ENCODE measurements around the gene ATP6V0A4.

ATP6V0A4 gene

DNA sequence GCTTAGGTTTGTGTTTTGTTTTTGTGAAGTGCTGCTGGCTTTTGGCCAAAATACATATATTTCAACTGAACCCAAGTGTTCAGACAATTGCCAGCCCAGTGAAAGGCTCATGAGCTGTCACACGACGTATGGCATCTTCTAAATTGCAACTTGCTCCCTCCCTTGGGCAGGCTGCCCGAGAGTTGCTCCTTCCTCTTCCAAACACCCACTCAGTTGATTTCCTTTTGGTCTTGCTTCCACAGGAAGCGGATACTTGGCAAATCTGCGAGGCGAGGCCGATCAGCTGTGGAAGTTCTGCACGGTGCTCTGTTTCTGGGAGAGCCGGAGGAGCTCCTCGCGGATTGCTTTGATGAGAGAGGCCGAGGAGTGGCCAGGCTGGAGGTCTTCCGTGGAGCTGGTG is 39.6 kb upstream of the ATP6V0A4 start:
- no peak overlapping the region for H4K8ac ChIP-seq (ENCODE audit: low read depth, low read length)
- H3K23ac ChIP-seq (ENCODE audit: low read length): no peak overlapping the region
- H3K4me1 ChIP-seq (ENCODE audit: control insufficient read depth, low read depth, low read length): no peaks in the 10 kb centered on the region
- no peak overlapping the region for H3K56ac ChIP-seq (ENCODE audit: low read length)
- H3K36me3 ChIP-seq (ENCODE audit: control insufficient read depth, insufficient read depth, low read length): no peaks in the 10 kb centered on the region
- H3K27me3 ChIP-seq (ENCODE audit: insufficient read depth, low read length, poor library complexity): no peaks in the 10 kb centered on the region
- H3K27ac ChIP-seq (ENCODE audit: low read depth, low read length): no peak overlapping the region
- no peak for DNase-seq
- no peak overlapping the region for H3K4ac ChIP-seq (ENCODE audit: low read depth, low read length)
- H4K5ac ChIP-seq (ENCODE audit: low read length): no peak overlapping the region
- no peak overlapping the region for H3K4me3 ChIP-seq (ENCODE audit: low read length)
- H3K9ac ChIP-seq (ENCODE audit: low read length): no peak overlapping the region
- no CpG with 5 or more reads among the region's 13 CpGs for WGBS (ENCODE audit: extremely low coverage, insufficient coverage, low lambda C conversion rate)
- H2BK5ac ChIP-seq (ENCODE audit: low read length): no peak overlapping the region
- H2BK15ac ChIP-seq (replicated peaks; ENCODE audit: low read depth): no peak overlapping the region
- no peaks in the 10 kb centered on the region for H3K79me1 ChIP-seq (ENCODE audit: low read length)
- no peak overlapping the region for H2AK5ac ChIP-seq (ENCODE audit: low read length)
- H3K79me2 ChIP-seq (ENCODE audit: control insufficient read depth, insufficient read depth, low read length): no peaks in the 10 kb centered on the region
- H3K18ac ChIP-seq (ENCODE audit: low read length): no peak overlapping the region
- no peak overlapping the region for H2BK120ac ChIP-seq (ENCODE audit: low read depth, low read length)
- H3K4me2 ChIP-seq (ENCODE audit: low read length): no peak overlapping the region

DNA sequence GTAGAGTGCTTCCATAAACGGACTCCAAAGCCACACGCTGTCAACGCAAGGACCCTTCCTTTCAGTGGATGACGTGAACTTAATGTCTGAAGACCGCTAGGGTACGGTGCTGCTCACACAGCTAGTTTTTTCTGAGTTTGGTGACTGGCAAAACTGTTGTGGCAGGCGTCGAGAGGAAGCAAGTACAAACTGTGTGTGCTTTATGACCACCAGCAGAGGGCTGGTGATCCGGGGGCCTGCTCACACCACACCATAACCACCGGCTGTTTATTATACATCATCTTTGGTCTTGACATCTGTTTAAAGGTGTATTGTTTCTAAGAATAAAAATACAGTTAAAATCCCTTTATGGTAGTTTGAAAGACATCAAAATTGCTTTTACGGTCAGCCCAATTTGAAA is 37.1 kb upstream of the ATP6V0A4 start:
- H2BK5ac ChIP-seq (ENCODE audit: low read length): no peak overlapping the region
- H3K36me3 ChIP-seq (ENCODE audit: control insufficient read depth, insufficient read depth, low read length): no peaks in the 10 kb centered on the region
- H3K4me3 ChIP-seq (ENCODE audit: low read length): no peak overlapping the region
- H3K9ac ChIP-seq (ENCODE audit: low read length): no peak overlapping the region
- WGBS (ENCODE audit: extremely low coverage, insufficient coverage, low lambda C conversion rate): no CpG with 5 or more reads among the region's 11 CpGs
- H3K27me3 ChIP-seq (ENCODE audit: insufficient read depth, low read length, poor library complexity): no peaks in the 10 kb centered on the region
- peak; percentile 13 for DNase-seq
- H3K4ac ChIP-seq (ENCODE audit: low read depth, low read length): no peak overlapping the region
- no peak overlapping the region for H2AK5ac ChIP-seq (ENCODE audit: low read length)
- H3K27ac ChIP-seq (ENCODE audit: low read depth, low read length): no peak overlapping the region
- H2BK120ac ChIP-seq (ENCODE audit: low read depth, low read length): no peak overlapping the region
- no peak overlapping the region for H3K18ac ChIP-seq (ENCODE audit: low read length)
- H2BK15ac ChIP-seq (replicated peaks; ENCODE audit: low read depth): no peak overlapping the region
- H4K5ac ChIP-seq (ENCODE audit: low read length): no peak overlapping the region
- no peaks in the 10 kb centered on the region for H3K79me2 ChIP-seq (ENCODE audit: control insufficient read depth, insufficient read depth, low read length)
- H3K56ac ChIP-seq (ENCODE audit: low read length): no peak overlapping the region
- H3K79me1 ChIP-seq (ENCODE audit: low read length): no peaks in the 10 kb centered on the region
- no peak overlapping the region for H4K8ac ChIP-seq (ENCODE audit: low read depth, low read length)
- H3K4me2 ChIP-seq (ENCODE audit: low read length): no peak overlapping the region
- no peaks in the 10 kb centered on the region for H3K4me1 ChIP-seq (ENCODE audit: control insufficient read depth, low read depth, low read length)
- H3K23ac ChIP-seq (ENCODE audit: low read length): no peak overlapping the region

DNA sequence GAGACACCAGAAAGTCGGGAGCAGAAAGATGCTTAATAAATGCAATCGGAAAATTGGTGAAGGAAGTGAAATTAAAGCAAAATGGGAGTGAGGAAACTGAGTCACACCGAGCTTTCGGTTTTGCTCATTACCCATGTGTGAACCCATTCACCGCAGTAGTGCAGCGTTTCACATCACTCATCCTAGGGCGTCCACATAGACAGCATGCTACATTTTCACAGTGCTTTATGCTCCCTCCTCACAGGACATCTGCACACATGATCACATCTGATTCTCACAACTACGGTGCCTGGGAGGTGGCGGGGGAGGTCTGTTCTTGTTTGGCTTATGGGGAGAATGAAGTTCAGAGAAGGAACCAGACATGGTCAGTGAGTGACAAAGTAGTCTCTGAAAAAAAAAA is 36.6 kb upstream of the ATP6V0A4 start:
- no peak overlapping the region for H3K4me2 ChIP-seq (ENCODE audit: low read length)
- no CpG with 5 or more reads among the region's 9 CpGs for WGBS (ENCODE audit: extremely low coverage, insufficient coverage, low lambda C conversion rate)

DNA sequence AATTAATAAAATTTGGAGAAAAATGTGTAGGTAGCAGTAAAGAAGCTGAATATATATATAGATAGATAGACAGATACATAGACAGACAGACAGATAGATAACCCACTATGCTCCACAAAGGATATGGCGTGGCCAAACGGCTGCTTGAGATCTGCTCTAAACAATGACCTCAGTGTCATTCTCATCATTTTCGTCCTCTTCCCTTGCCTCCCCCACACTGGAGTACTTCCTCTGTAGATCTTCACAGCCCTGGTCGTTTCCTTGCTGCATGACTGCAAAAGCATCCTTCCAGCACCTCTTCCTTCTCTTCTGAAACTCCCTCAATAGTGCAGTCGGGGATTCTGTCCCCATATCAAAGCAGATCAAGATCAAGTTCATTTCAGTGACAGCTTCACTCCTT is 35.6 kb upstream of the ATP6V0A4 start:
- no peak overlapping the region for H3K4ac ChIP-seq (ENCODE audit: low read depth, low read length)
- no peak overlapping the region for H3K56ac ChIP-seq (ENCODE audit: low read length)
- H3K4me1 ChIP-seq (ENCODE audit: control insufficient read depth, low read depth, low read length): no peaks in the 10 kb centered on the region
- H3K23ac ChIP-seq (ENCODE audit: low read length): no peak overlapping the region
- no peak overlapping the region for H3K9ac ChIP-seq (ENCODE audit: low read length)
- no peaks in the 10 kb centered on the region for H3K79me2 ChIP-seq (ENCODE audit: control insufficient read depth, insufficient read depth, low read length)
- H3K36me3 ChIP-seq (ENCODE audit: control insufficient read depth, insufficient read depth, low read length): no peaks in the 10 kb centered on the region
- no peak overlapping the region for H4K8ac ChIP-seq (ENCODE audit: low read depth, low read length)
- no peak overlapping the region for H2BK120ac ChIP-seq (ENCODE audit: low read depth, low read length)
- DNase-seq: no peak
- H2BK5ac ChIP-seq (ENCODE audit: low read length): no peak overlapping the region
- no CpG with 5 or more reads among the region's 5 CpGs for WGBS (ENCODE audit: extremely low coverage, insufficient coverage, low lambda C conversion rate)
- no peak overlapping the region for H3K27ac ChIP-seq (ENCODE audit: low read depth, low read length)
- no peak overlapping the region for H2AK5ac ChIP-seq (ENCODE audit: low read length)
- H3K18ac ChIP-seq (ENCODE audit: low read length): no peak overlapping the region
- H2BK15ac ChIP-seq (replicated peaks; ENCODE audit: low read depth): no peak overlapping the region
- no peaks in the 10 kb centered on the region for H3K27me3 ChIP-seq (ENCODE audit: insufficient read depth, low read length, poor library complexity)
- no peaks in the 10 kb centered on the region for H3K79me1 ChIP-seq (ENCODE audit: low read length)
- no peak overlapping the region for H3K4me3 ChIP-seq (ENCODE audit: low read length)
- no peak overlapping the region for H3K4me2 ChIP-seq (ENCODE audit: low read length)
- no peak overlapping the region for H4K5ac ChIP-seq (ENCODE audit: low read length)

More for the DNA sequence above, 36.6 kb upstream of the ATP6V0A4 start:
- Histone ChIP-seq H3K18ac (ENCODE audit: low read length) (no peak overlapping the region), H3K23ac (ENCODE audit: low read length) (no peak overlapping the region), H3K27ac (ENCODE audit: low read depth, low read length) (no peak overlapping the region), H3K27me3 (ENCODE audit: insufficient read depth, low read length, poor library complexity) (no peaks in the 10 kb centered on the region), H4K8ac (ENCODE audit: low read depth, low read length) (no peak overlapping the region), H2BK15ac (replicated peaks; ENCODE audit: low read depth) (no peak overlapping the region), H3K4me3 (ENCODE audit: low read length) (no peak overlapping the region), H2BK120ac (ENCODE audit: low read depth, low read length) (no peak overlapping the region), H2AK5ac (ENCODE audit: low read length) (no peak overlapping the region), H3K79me1 (ENCODE audit: low read length) (no peaks in the 10 kb centered on the region), H2BK5ac (ENCODE audit: low read length) (no peak overlapping the region), H3K56ac (ENCODE audit: low read length) (no peak overlapping the region), H3K4ac (ENCODE audit: low read depth, low read length) (no peak overlapping the region), H3K9ac (ENCODE audit: low read length) (no peak overlapping the region), H3K36me3 (ENCODE audit: control insufficient read depth, insufficient read depth, low read length) (no peaks in the 10 kb centered on the region), H3K79me2 (ENCODE audit: control insufficient read depth, insufficient read depth, low read length) (no peaks in the 10 kb centered on the region), H4K5ac (ENCODE audit: low read length) (no peak overlapping the region), H3K4me1 (ENCODE audit: control insufficient read depth, low read depth, low read length) (no peaks in the 10 kb centered on the region)
- no peak for DNase-seq

DNA sequence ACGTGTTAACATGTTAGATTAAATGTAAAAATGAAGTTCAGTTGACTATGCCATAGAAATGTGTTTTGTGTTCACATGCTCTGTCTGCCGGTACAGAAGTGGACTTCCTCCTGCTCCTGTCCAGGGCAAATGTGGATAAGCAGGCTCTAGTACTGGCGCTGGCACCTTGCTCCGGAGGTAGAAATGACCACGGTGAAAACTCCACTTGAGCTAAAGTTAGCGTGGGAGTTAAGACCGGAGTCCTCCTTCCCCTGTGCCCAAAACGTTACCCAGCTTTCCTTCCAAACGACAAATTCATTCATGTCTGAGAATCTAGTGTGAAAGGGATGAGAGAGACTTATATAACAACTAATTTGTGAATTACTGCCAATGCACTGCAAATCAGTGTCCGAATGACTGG is 35.0 kb upstream of the ATP6V0A4 start:
- Histone ChIP-seq H3K4me1 (ENCODE audit: control insufficient read depth, low read depth, low read length) (no peaks in the 10 kb centered on the region), H3K27me3 (ENCODE audit: insufficient read depth, low read length, poor library complexity) (no peaks in the 10 kb centered on the region), H3K79me2 (ENCODE audit: control insufficient read depth, insufficient read depth, low read length) (no peaks in the 10 kb centered on the region), H3K18ac (ENCODE audit: low read length) (no peak overlapping the region), H2BK15ac (replicated peaks; ENCODE audit: low read depth) (no peak overlapping the region), H4K8ac (ENCODE audit: low read depth, low read length) (no peak overlapping the region), H3K4me3 (ENCODE audit: low read length) (no peak overlapping the region), H3K36me3 (ENCODE audit: control insufficient read depth, insufficient read depth, low read length) (no peaks in the 10 kb centered on the region), H2BK120ac (ENCODE audit: low read depth, low read length) (no peak overlapping the region), H3K9ac (ENCODE audit: low read length) (no peak overlapping the region), H3K27ac (ENCODE audit: low read depth, low read length) (no peak overlapping the region), H2AK5ac (ENCODE audit: low read length) (no peak overlapping the region), H2BK5ac (ENCODE audit: low read length) (no peak overlapping the region), H3K56ac (ENCODE audit: low read length) (no peak overlapping the region), H3K4me2 (ENCODE audit: low read length) (no peak overlapping the region), H3K23ac (ENCODE audit: low read length) (no peak overlapping the region), H3K79me1 (ENCODE audit: low read length) (no peaks in the 10 kb centered on the region), H3K4ac (ENCODE audit: low read depth, low read length) (no peak overlapping the region), H4K5ac (ENCODE audit: low read length) (no peak overlapping the region)
- no peak for DNase-seq
- no CpG with 5 or more reads among the region's 10 CpGs for WGBS (ENCODE audit: extremely low coverage, insufficient coverage, low lambda C conversion rate)

DNA sequence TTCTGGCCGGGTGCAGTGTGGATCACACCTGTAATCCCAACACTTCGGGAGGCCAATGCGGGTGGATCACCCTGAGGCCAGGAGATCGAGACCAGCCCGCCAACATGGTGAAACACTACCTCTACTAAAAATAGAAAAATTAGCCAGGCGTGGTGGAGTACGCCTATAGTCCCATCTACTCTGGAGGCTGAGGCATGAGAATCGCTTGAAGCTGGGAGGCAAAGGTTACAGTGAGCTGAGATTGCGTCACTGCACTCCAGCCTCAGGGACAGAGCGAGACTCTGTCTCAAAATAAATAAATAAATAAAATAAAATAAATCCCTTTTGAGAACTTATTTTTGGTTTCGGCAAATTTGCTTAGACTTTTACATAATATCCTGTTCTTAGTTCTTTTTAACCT is 31.3 kb upstream of the ATP6V0A4 start:
- H3K4me3 ChIP-seq (ENCODE audit: low read length): no peak overlapping the region
- no peak for DNase-seq
- no peaks in the 10 kb centered on the region for H3K36me3 ChIP-seq (ENCODE audit: control insufficient read depth, insufficient read depth, low read length)
- H2BK15ac ChIP-seq (replicated peaks; ENCODE audit: low read depth): no peak overlapping the region
- no peak overlapping the region for H2BK5ac ChIP-seq (ENCODE audit: low read length)
- no peaks in the 10 kb centered on the region for H3K27me3 ChIP-seq (ENCODE audit: insufficient read depth, low read length, poor library complexity)
- H3K18ac ChIP-seq (ENCODE audit: low read length): no peak overlapping the region
- no peaks in the 10 kb centered on the region for H3K79me2 ChIP-seq (ENCODE audit: control insufficient read depth, insufficient read depth, low read length)
- H3K56ac ChIP-seq (ENCODE audit: low read length): no peak overlapping the region
- H3K23ac ChIP-seq (ENCODE audit: low read length): no peak overlapping the region
- no peak overlapping the region for H3K9ac ChIP-seq (ENCODE audit: low read length)
- WGBS (ENCODE audit: extremely low coverage, insufficient coverage, low lambda C conversion rate): 100% methylated on average over 1 of the region's 11 CpGs
- no peak overlapping the region for H2BK120ac ChIP-seq (ENCODE audit: low read depth, low read length)
- H2AK5ac ChIP-seq (ENCODE audit: low read length): no peak overlapping the region
- no peak overlapping the region for H3K4ac ChIP-seq (ENCODE audit: low read depth, low read length)
- H3K27ac ChIP-seq (ENCODE audit: low read depth, low read length): no peak overlapping the region
- no peaks in the 10 kb centered on the region for H3K79me1 ChIP-seq (ENCODE audit: low read length)
- H4K8ac ChIP-seq (ENCODE audit: low read depth, low read length): no peak overlapping the region
- H3K4me1 ChIP-seq (ENCODE audit: control insufficient read depth, low read depth, low read length): no peaks in the 10 kb centered on the region
- no peak overlapping the region for H4K5ac ChIP-seq (ENCODE audit: low read length)
- no peak overlapping the region for H3K4me2 ChIP-seq (ENCODE audit: low read length)

Data from mesendoderm (in vitro differentiated cells).